Stimulated activated CD4-positive, alpha-beta T cell treated with anti-CD3 and anti-CD28 coated beads, Interleukin-2, amount 100 ng/mL, for 4 hours (primary cell): ENCODE measurements around the gene C4orf33.
"Not testable (repeated sequence)": the region's sequence is repeated elsewhere in the genome, so short reads cannot be mapped to it uniquely, and the experiment has no call there.

ENCODE experiments used
- DNase-seq: peaks from one replicate; pipeline ENCODE4 v3.0.0-alpha.2; 2020; ENCODE audit warnings: low read depth

C4orf33 gene, protein sequence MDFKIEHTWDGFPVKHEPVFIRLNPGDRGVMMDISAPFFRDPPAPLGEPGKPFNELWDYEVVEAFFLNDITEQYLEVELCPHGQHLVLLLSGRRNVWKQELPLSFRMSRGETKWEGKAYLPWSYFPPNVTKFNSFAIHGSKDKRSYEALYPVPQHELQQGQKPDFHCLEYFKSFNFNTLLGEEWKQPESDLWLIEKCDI

GRCh38 chr4:129095811-129096454, at the start of gene C4orf33:
TSS of gene C4orf33 (plus strand) at chr4:129096152. CDS start at chr4:129102611, 6,459 bp downstream.
- DNase-seq = peak; percentile 75

DNA sequence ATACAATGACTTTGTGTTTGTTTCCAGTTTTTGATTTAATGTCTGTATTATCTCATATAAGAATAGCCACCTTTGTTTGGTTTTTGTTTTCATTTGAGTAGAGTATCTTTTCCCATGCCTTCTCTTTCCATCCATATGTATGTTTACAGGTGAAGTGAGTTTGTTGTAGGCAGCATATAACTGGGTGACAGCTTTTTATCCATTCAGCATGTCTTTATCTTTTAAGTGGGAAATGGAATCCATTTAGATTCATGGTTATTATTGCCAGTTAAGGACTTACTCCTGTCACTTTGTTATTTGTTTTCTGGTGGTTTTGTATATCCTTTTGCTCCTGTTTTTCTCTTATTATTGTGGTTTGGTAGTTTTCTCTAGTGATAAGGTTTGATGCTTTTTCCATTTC, 36.9 kb upstream of the C4orf33 start:
- DNase-seq = no peak

GRCh38 chr4:129062580-129062979, 33.4 kb upstream of the C4orf33 start:
- DNase-seq = no peak

- no peak for DNase-seq
Measured at GRCh38 chr4:129063640-129064039, 32.3 kb upstream of the C4orf33 start.

DNA sequence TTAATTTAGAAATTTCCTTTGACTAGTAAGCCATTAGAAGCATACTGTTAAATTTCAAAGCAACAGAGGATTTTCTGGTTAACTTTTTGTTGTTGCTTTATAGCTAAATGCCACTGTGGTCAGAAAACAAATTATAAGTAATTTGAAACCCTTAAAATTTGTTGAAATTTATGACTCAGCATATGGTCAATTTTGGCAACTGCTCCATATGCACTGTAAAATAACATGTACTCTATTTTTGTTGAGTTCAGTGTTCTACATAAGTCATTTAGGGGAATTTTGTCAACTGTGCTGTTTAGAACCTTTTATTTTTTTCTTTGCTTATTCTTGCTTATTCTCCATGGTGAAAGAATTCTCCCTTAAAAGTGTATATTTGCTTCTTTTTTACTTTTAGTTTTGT, 31.2 kb upstream of the C4orf33 start:
- no peak for DNase-seq

GRCh38 chr4:129069537-129069936, 26.4 kb upstream of the C4orf33 start:
- not testable (repeated sequence) for DNase-seq

GRCh38 chr4:129077326-129077725, 18.6 kb upstream of the C4orf33 start:
- DNase-seq = no peak

GRCh38 chr4:129080129-129080528, 15.8 kb upstream of the C4orf33 start:
- no peak for DNase-seq

GRCh38 chr4:129082302-129082701, 13.7 kb upstream of the C4orf33 start:
- DNase-seq = no peak

DNA sequence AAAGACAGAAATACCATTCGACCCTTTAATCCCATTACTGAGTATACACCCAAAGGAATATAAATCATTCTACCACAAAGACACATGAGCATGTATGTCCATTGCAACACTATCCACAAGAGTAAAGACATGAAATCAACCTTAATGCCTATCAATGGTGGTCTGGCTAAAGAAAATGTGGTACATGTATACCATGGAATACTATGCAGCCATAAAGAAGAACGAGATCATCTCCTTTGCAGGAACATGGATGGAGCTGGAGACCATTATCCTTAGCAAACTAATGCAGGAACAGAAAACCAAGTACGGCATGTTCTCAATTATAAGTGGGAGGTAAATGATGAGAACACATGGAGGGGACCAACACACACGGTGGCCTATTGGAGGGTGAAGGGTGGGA, 10.5 kb upstream of the C4orf33 start:
- no peak for DNase-seq

DNA sequence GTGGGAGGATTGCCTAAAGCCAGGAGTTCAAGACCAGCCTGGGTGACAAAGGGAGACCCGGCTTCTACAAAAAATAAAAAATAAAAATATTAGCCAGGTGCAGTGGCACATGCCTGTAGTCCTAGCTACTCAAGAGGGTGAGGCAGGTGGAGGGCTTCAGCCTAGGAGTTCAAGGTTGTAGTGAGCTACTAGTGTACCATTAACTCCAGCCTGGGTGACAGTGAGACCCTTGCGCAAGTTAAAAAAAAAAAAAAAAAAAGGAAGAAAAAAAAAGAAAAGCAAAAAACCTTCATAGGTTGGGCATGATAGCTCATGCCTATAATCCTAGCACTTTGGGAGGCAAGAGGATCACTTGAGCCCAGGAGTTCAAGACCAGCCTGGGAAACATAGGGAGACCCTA, 8.4 kb upstream of the C4orf33 start:
- DNase-seq = no peak

DNA sequence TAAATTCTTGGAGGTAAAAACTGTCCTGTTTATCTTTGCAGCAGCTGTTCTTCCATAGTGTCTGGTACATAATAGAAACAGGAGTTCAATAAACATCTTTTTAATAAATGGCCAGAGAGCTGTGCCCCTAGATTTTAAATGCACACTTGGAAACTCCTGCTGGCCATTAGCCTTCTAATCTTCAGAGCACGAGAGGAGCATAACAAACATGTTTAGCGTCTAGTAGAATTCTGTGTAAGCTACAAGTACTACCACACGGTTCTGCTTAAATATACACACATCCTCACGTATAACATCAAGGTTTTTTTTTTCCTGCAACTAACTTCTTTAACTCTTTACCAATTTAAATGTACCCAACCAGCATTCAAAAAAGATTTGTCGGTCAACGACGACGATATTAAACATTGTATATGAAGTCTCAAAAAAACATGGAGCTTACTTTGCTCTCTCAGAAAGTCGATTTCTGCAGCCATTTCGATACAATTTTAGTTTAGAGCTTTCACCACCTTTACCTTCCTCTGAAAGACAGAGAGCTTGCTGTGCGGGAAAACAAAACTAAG, 3.2 kb upstream of the C4orf33 start:
- DNase-seq = no peak

DNA sequence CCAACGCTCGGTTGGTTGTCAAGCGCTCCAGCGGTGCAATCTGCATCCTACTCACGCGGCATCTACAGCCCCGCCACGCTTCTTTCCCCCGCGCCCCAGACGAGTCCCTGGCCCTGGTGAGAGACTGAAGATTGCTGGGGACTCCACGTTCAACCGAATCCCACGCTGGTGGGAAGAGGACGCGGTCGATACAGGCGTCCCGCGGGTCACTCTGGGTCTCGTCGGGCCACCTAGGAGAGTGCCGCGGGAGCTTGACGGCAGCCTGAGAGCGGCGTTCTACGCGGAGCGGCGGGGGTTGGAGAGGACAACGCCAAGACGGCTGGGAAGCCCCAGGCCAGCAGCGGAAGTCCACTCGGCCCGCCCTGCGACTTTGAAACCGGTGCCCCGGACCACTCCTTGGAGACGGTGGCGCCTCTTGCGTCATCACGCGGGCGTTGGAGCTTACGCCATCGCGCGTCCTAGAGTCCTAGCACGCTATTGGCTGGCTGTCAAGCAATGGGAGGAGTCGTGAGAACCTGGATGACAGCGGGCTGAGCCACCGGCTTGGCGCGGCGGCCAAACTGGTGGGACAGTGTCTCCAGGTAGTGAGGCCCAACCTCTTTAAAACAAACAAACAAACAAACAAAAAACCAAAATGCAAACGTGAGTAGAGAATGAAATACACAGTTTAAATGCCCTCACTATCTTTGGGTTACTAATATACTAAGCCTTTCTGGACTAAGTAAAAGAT, 2.6 kb upstream of the C4orf33 start, which contains the start of gene SCLT1:
Gene SCLT1 (minus strand): TSS at position 349 of the 730 bp plus-strand sequence. CDS start 436 bp downstream, outside the sequence.
- DNase-seq = peak; percentile 92

- DNase-seq = no peak
Measured at GRCh38 chr4:129094347-129094746, 1.6 kb upstream of the C4orf33 start.

- no peak for DNase-seq
Measured at GRCh38 chr4:129098531-129099001, 2.6 kb downstream of the C4orf33 start.

DNA sequence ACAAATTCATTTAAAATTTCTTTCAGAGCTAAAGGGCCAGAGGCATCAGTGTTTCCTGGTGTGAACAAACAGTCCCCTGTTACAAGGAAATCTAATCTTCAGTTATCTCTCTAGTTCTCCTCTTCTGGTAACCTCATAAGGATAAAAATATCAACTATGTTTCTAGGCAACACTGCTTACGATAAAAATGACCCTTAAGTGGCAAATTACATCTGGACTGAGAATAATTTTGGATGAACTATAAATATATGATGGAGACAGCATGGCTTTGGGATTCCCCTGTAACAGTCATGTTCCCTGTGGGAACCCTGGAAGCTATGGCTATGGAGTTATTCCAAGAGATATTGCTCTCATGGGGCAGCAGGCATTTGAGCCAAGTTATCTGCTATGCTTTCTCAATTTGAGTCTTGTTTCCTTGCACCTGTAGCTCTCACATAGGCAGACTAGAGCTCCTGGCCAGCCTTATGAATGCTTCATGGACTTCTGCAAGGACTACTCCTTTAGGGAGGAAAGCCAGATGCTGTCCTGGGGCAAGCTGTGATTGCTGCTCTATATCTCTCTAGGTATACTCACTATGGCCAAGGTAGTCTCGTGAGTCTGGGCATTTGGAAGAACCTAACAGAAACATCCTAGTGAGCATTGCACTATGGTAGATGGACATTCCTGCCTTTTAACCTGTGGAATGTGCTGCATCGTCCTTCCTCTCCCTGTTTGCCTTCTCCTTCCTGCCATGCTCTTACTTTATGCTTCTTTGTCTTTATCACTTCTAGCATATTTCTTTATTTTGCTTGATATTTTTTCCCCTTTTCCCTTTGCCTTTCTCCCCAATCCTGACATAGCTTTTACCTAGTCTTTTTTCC, 14.2 kb downstream of the C4orf33 start:
- DNase-seq = no peak

DNA sequence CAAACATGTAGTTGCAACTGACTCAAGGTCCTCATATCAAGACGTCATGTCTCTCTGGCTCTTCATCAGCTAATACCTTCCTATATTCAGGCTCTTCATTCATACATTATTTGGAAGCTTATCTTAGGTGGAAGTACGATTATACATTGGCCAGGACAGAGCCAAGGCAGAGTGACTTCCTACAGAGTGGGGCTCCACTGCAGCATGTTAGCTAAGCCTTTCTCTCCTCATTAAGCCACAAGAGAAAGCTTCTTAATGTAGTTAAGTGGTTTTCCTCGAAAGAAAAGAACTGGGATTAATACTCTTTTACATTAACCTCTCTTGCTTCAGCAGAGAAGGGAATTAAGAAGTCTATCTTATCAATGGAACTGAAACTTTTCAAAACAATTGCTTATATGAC, 15.0 kb downstream of the C4orf33 start:
- no peak for DNase-seq

GRCh38 chr4:129111919-129112318, 16.0 kb downstream of the C4orf33 start:
- no peak for DNase-seq

GRCh38 chr4:129113434-129113833, 17.5 kb downstream of the C4orf33 start:
- no peak for DNase-seq

DNA sequence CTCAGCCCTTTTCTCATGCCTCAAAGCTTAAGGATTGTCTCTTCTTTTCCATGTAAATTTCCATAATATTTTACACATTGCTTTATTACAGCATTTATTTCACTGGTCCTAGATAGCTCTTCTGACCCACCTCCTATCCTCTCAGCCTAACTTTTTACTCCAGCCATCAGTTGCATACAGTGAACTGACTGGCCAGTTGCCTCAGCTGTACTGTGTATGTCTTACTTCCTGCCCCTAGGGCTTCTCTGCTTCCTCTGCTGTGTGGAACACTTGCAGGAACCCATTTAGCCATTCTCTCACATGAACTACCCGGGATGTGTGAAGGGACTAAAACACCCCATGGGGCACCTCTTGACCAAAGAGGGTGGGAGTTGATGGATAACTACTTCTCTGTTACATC, 18.0 kb downstream of the C4orf33 start:
- DNase-seq = no peak

DNA sequence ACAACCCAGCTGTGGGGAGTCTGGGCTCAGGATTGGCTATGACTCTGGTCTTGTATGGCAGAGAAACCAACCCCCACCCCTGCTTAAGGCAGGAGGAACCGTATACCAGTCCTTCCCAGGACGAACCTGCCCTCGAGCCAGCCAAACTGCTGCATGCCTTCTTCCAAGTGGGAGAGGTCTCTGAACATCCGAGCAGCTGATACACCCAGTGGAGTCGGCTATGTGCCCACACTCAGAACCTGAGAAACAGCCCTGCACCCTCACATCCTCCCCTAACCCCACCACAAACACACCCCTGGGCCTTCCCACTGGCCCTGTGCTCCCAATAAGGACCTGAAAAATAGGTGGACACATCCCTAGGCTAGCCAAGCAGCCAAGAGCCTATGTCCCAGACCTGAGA, 21.8 kb downstream of the C4orf33 start:
- no peak for DNase-seq

DNA sequence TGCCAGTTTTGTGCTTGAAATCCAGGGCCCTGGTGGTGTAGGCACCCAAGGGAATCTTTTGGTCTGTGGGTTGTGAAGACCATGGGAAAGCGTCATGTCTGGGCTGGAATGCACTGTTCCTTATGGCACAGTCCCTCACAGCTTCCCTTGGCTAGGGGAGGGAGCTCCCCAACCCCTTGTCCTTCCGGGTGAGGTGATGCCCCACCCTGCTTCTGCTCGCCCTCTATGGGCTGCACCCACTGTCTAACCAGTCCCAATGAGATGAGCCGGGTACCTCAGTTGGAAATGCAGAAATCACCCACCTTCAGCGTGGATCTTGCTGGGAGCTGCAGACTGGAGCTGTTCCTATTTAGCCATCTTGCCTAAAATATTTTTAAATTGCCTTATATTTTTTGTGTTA, 30.7 kb downstream of the C4orf33 start:
- not testable (repeated sequence) for DNase-seq
